ENCODE data around the gene INPP5F.

The INPP5F gene

GRCh38 chr10:119694608-119695007 lies 31.2 kb upstream of the INPP5F start:
- H3K4me3 ChIP-seq (ENCODE audit: control insufficient read depth, low read depth, low read length): no peak overlapping the region
- no peak for TF ChIP-seq CTCF (conservative IDR thresholded peaks at IDR 0.05; ENCODE audit: control insufficient read depth, insufficient read depth, low read depth, low read length)
- no peak for DNase-seq (ENCODE audit: low read depth)

- DNase-seq (ENCODE audit: low read depth): no peak
- H3K4me3 ChIP-seq (ENCODE audit: control insufficient read depth, low read depth, low read length): no peak overlapping the region
- no peak for TF ChIP-seq CTCF (conservative IDR thresholded peaks at IDR 0.05; ENCODE audit: control insufficient read depth, insufficient read depth, low read depth, low read length)
Measured at GRCh38 chr10:119700321-119700954, 25.4 kb upstream of the INPP5F start.

GRCh38 chr10:119701861-119702260 lies 24.0 kb upstream of the INPP5F start:
- TF ChIP-seq CTCF (conservative IDR thresholded peaks at IDR 0.05; ENCODE audit: control insufficient read depth, insufficient read depth, low read depth, low read length): no peak
- peak; percentile 47 for DNase-seq (ENCODE audit: low read depth)
- H3K4me3 ChIP-seq (ENCODE audit: control insufficient read depth, low read depth, low read length): no peak overlapping the region

- H3K4me3 ChIP-seq (ENCODE audit: control insufficient read depth, low read depth, low read length): no peak overlapping the region
- no peak for TF ChIP-seq CTCF (conservative IDR thresholded peaks at IDR 0.05; ENCODE audit: control insufficient read depth, insufficient read depth, low read depth, low read length)
- no peak for DNase-seq (ENCODE audit: low read depth)
Measured at GRCh38 chr10:119702583-119702982, 23.3 kb upstream of the INPP5F start.

- DNase-seq (ENCODE audit: low read depth): no peak
- TF ChIP-seq CTCF (conservative IDR thresholded peaks at IDR 0.05; ENCODE audit: control insufficient read depth, insufficient read depth, low read depth, low read length): no peak
- no peak overlapping the region for H3K4me3 ChIP-seq (ENCODE audit: control insufficient read depth, low read depth, low read length)
Measured at GRCh38 chr10:119703903-119704508, 21.8 kb upstream of the INPP5F start.

GRCh38 chr10:119705434-119705831 lies 20.4 kb upstream of the INPP5F start:
- DNase-seq (ENCODE audit: low read depth): no peak
- TF ChIP-seq CTCF (conservative IDR thresholded peaks at IDR 0.05; ENCODE audit: control insufficient read depth, insufficient read depth, low read depth, low read length): no peak
- H3K4me3 ChIP-seq (ENCODE audit: control insufficient read depth, low read depth, low read length): no peak overlapping the region
